GM21360 (cell line): ENCODE results near the gene ADK.

Experiments used
- ATAC-seq: cut with Tn5 transposase; IDR thresholded peaks from one replicate; pipeline ENCODE4 v1.9.1; 2021; ENCODE audit warnings: mild to moderate bottlenecking, moderate library complexity; ENCODE audit not compliant: unreplicated experiment

The ADK gene

GRCh38 chr10:74231375-74231774 lies 80.4 kb downstream of the ADK start:
- ATAC-seq, result no peak

GRCh38 chr10:74233281-74233680 lies 82.3 kb downstream of the ADK start:
- no peak for ATAC-seq

GRCh38 chr10:74234569-74234968 lies 83.5 kb downstream of the ADK start:
- no peak for ATAC-seq

GRCh38 chr10:74238031-74238431 lies 87.0 kb downstream of the ADK start:
- no peak for ATAC-seq

GRCh38 chr10:74238516-74238915 lies 87.5 kb downstream of the ADK start:
- no peak for ATAC-seq

- ATAC-seq, result no peak
These were observed 92.0 kb downstream of the ADK start for GRCh38 chr10:74243067-74243466.

GRCh38 chr10:74244097-74244685 lies 93.2 kb downstream of the ADK start:
- ATAC-seq, result no peak

GRCh38 chr10:74244807-74245206 lies 93.8 kb downstream of the ADK start:
- no peak for ATAC-seq

GRCh38 chr10:74246495-74246894 lies 95.5 kb downstream of the ADK start:
- ATAC-seq, result no peak

GRCh38 chr10:74249865-74250264 lies 98.8 kb downstream of the ADK start:
- ATAC-seq, result no peak

GRCh38 chr10:74255214-74255613 lies 104.2 kb downstream of the ADK start:
- no peak for ATAC-seq

GRCh38 chr10:74255888-74256357 lies 104.9 kb downstream of the ADK start:
- no peak for ATAC-seq

GRCh38 chr10:74262856-74263255 lies 111.8 kb downstream of the ADK start:
- ATAC-seq, result no peak

- no peak for ATAC-seq
These were observed 113.0 kb downstream of the ADK start for GRCh38 chr10:74263996-74264395.

- no peak for ATAC-seq
These were observed 121.3 kb downstream of the ADK start for GRCh38 chr10:74272288-74272687.

GRCh38 chr10:74275755-74276290 lies 124.8 kb downstream of the ADK start:
- ATAC-seq, result no peak

- ATAC-seq, result no peak
These were observed 125.4 kb downstream of the ADK start for GRCh38 chr10:74276416-74276815.

GRCh38 chr10:74282151-74282847 lies 131.3 kb downstream of the ADK start:
- no peak for ATAC-seq

GRCh38 chr10:74282848-74283210 lies 131.8 kb downstream of the ADK start:
- ATAC-seq, result no peak

- no peak for ATAC-seq
These were observed 138.2 kb downstream of the ADK start for GRCh38 chr10:74289188-74289587.

- no peak for ATAC-seq
These were observed 138.9 kb downstream of the ADK start for GRCh38 chr10:74289951-74290350.

GRCh38 chr10:74290708-74291107 lies 139.7 kb downstream of the ADK start:
- ATAC-seq, result no peak
